HEK293 (cell line): ENCODE results near the gene GMDS.

Experiments used
- CTCF ChIA-PET: fragments of 350-600 bp; formaldehyde crosslinking; extraction: SDS; loops from one replicate; lab custom pipeline; 2021; ENCODE audit warnings: antibody characterized with exemption; lab: Yijun Ruan, JAX
- POLR2A ChIA-PET: fragments of 300-600 bp; formaldehyde crosslinking; extraction: SDS; loops from one replicate; lab custom pipeline; 2020; ENCODE audit warnings: antibody characterized with exemption, inconsistent platforms; lab: Yijun Ruan, JAX
- H3K27ac ChIP-seq: fragments of 200-500 bp; sonication (Bioruptor generic); 2 replicates; pipeline ENCODE4 v1.5.1; 2014; ENCODE audit warnings: low read depth, low read length, control low read depth, inconsistent platforms; ENCODE audit errors: extremely low read depth
- H3K36me3 ChIP-seq, 2 experiments: fragments of 200-500 bp in 1 of 2; sonication (Bioruptor generic) in 1 of 2; 1 replicate in 1 of 2; 2 replicates in 1 of 2; pipeline ENCODE4 v1.5.1; 2014 to 2017; ENCODE audit warnings: inconsistent platforms in 2 of 2, low read length in 2 of 2; ENCODE audit not compliant: control insufficient read depth in 2 of 2, insufficient read depth in 1 of 2
- H3K4me1 ChIP-seq: fragments of 200-500 bp; sonication (Bioruptor generic); 2 replicates; pipeline ENCODE4 v1.5.1; 2014; ENCODE audit warnings: mild to moderate bottlenecking, low read length, inconsistent platforms; ENCODE audit not compliant: control insufficient read depth, insufficient read depth
- H3K4me3 ChIP-seq: 2 replicates; pipeline ENCODE4 v1.5.1; 2011; ENCODE audit warnings: low read depth, mild to moderate bottlenecking, control low read depth, low read length, moderate library complexity
- H3K9me3 ChIP-seq: fragments of 200-500 bp; sonication (Bioruptor generic); 2 replicates; pipeline ENCODE4 v1.5.1; 2014; ENCODE audit warnings: low read depth, low read length, inconsistent platforms; ENCODE audit not compliant: control insufficient read depth, insufficient read depth
- BCL11A ChIP-seq: fragments of 450-650 bp; formaldehyde crosslinking; IDR thresholded peaks from 2 replicates; pipeline ENCODE4 v1.5.1; 2016; ENCODE audit warnings: low read depth, missing biosample characterization, missing genetic modification characterization
- EGR2 ChIP-seq: fragments of 450-650 bp; formaldehyde crosslinking; IDR thresholded peaks from 2 replicates; pipeline ENCODE4 v1.5.1; 2016; ENCODE audit warnings: low read depth, missing biosample characterization, missing genetic modification characterization
- SCRT2 ChIP-seq: fragments of 450-650 bp; formaldehyde crosslinking; IDR thresholded peaks from 2 replicates; pipeline ENCODE4 v1.5.1; 2016; ENCODE audit warnings: missing biosample characterization, missing genetic modification characterization
- SP3 ChIP-seq: fragments of 450-650 bp; formaldehyde crosslinking; IDR thresholded peaks from 2 replicates; pipeline ENCODE4 v1.5.1; 2016; ENCODE audit warnings: missing biosample characterization, missing genetic modification characterization
- SP7 ChIP-seq: fragments of 450-650 bp; formaldehyde crosslinking; IDR thresholded peaks from 2 replicates; pipeline ENCODE4 v1.5.1; 2016; ENCODE audit warnings: missing biosample characterization, missing genetic modification characterization
- ZFHX2 ChIP-seq: fragments of 450-650 bp; formaldehyde crosslinking; conservative IDR thresholded peaks from 2 replicates; pipeline ENCODE4 v1.5.1; 2016; ENCODE audit warnings: missing biosample characterization, missing genetic modification characterization
- ZFP3 ChIP-seq: fragments of 450-650 bp; formaldehyde crosslinking; IDR thresholded peaks from 2 replicates; pipeline ENCODE4 v1.5.1; 2016; ENCODE audit warnings: low read depth, missing biosample characterization, missing genetic modification characterization
- ZNF10 ChIP-seq: fragments of 450-650 bp; formaldehyde crosslinking; IDR thresholded peaks from 2 replicates; pipeline ENCODE4 v1.5.1; 2017; ENCODE audit warnings: missing biosample characterization, missing genetic modification characterization
- ZNF157 ChIP-seq: fragments of 450-650 bp; formaldehyde crosslinking; IDR thresholded peaks from 2 replicates; pipeline ENCODE4 v1.5.1; 2016; ENCODE audit warnings: missing biosample characterization, missing genetic modification characterization
- ZNF335 ChIP-seq: fragments of 450-650 bp; formaldehyde crosslinking; conservative IDR thresholded peaks from 2 replicates; pipeline ENCODE4 v1.5.1; 2016; ENCODE audit warnings: missing biosample characterization, missing genetic modification characterization
- ZNF366 ChIP-seq: fragments of 450-650 bp; formaldehyde crosslinking; conservative IDR thresholded peaks from 2 replicates; pipeline ENCODE4 v1.5.1; 2016; ENCODE audit warnings: missing biosample characterization, missing genetic modification characterization
- ZNF416 ChIP-seq: fragments of 450-650 bp; formaldehyde crosslinking; IDR thresholded peaks from 2 replicates; pipeline ENCODE4 v1.5.1; 2016; ENCODE audit warnings: missing biosample characterization, missing genetic modification characterization
- ZNF433 ChIP-seq: fragments of 450-650 bp; formaldehyde crosslinking; IDR thresholded peaks from 2 replicates; pipeline ENCODE4 v1.5.1; 2016; ENCODE audit warnings: missing biosample characterization, missing genetic modification characterization, low read depth
- ZNF560 ChIP-seq: fragments of 450-650 bp; formaldehyde crosslinking; IDR thresholded peaks from 2 replicates; pipeline ENCODE4 v1.5.1; 2017; ENCODE audit warnings: missing biosample characterization, missing genetic modification characterization, borderline replicate concordance
- ZNF600 ChIP-seq: fragments of 450-650 bp; formaldehyde crosslinking; IDR thresholded peaks from 2 replicates; pipeline ENCODE4 v1.5.1; 2016; ENCODE audit warnings: missing biosample characterization, missing genetic modification characterization
- ZNF610 ChIP-seq: fragments of 450-650 bp; formaldehyde crosslinking; IDR thresholded peaks from 2 replicates; pipeline ENCODE4 v1.5.1; 2016; ENCODE audit warnings: missing biosample characterization, missing genetic modification characterization, borderline replicate concordance
- ZNF677 ChIP-seq: fragments of 450-650 bp; IDR thresholded peaks from 2 replicates; pipeline ENCODE4 v1.5.0; 2018; ENCODE audit warnings: missing biosample characterization, mild to moderate bottlenecking, missing genetic modification characterization, moderate library complexity
- ZNF701 ChIP-seq: fragments of 450-650 bp; formaldehyde crosslinking; IDR thresholded peaks from 2 replicates; pipeline ENCODE4 v1.5.1; 2016; ENCODE audit warnings: missing biosample characterization, missing genetic modification characterization
- TF ChIP-seq, protein P1 (sequence below): fragments of 450-650 bp; formaldehyde crosslinking; IDR thresholded peaks from 2 replicates; pipeline ENCODE4 v1.5.0; 2017; ENCODE audit warnings: missing biosample characterization, missing genetic modification characterization, borderline replicate concordance
- TF ChIP-seq, protein P2 (sequence below): fragments of 450-650 bp; formaldehyde crosslinking; IDR thresholded peaks from 2 replicates; pipeline ENCODE4 v1.5.1; 2016; ENCODE audit warnings: missing biosample characterization, missing genetic modification characterization
- TF ChIP-seq, protein P3 (sequence below): fragments of 450-650 bp; formaldehyde crosslinking; IDR thresholded peaks from 2 replicates; pipeline ENCODE4 v1.5.1; 2016; ENCODE audit warnings: missing biosample characterization, missing genetic modification characterization
- TF ChIP-seq, protein P4 (sequence below): fragments of 450-650 bp; formaldehyde crosslinking; IDR thresholded peaks from 2 replicates; pipeline ENCODE4; 2016; ENCODE audit warnings: missing biosample characterization, missing genetic modification characterization
- TF ChIP-seq, protein P5 (sequence below): fragments of 450-650 bp; formaldehyde crosslinking; IDR thresholded peaks from 2 replicates; pipeline ENCODE4 v1.5.1; 2017; ENCODE audit warnings: missing biosample characterization, missing genetic modification characterization

GMDS gene

DNA sequence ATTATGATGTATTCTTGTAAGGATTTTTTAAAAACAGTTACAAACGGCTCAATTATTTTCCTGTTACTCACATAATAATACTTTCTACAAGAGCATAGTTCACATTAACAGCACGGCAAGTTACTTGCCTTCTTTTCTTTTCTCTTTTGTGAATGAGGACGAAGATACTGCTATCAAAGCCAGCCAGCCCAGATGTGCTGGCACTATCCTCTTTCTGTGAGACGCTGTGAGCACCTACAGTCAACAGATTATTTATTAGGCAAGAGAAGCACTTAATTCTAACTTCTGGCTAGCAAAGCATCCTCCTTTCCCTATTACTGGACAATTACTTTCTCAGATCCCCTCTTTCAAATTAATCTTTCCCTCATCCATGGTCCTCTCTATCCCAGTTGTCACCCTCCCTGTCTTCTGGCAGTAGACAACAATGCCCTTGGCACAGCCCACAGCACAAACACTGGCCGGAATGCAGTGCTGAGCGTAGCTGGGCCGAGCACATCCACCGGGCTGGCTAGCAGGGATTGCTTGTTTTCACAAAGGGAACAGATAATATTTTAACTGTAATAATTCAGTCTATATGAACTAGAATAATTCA, 373.6 kb downstream of the GMDS start:
- no peaks in the 10 kb centered on the region for H3K9me3 ChIP-seq
- no peaks in the 10 kb centered on the region for H3K36me3 ChIP-seq
- ChIA-PET CTCF (no interaction called here), POLR2A (interaction anchor here (1.5 kb wide), 1 partner anchor 262 kb away, joined by 6 read pairs; the partner anchor contains the start of gene FOXC1)
- no peak overlapping the region for H3K27ac ChIP-seq
- H3K4me1 ChIP-seq: peaks cover 19% of the 10 kb centered on the region; the same call in 1 of the 2 replicates
- TF ChIP-seq BCL11A (tag by site-specific recombination): no peak
- no peak for TF ChIP-seq ZNF677 (tag by site-specific recombination)
- TF ChIP-seq ZNF701 (tag by site-specific recombination): no peak
- TF ChIP-seq ZNF560 (tag by site-specific recombination): no peak
- no peak for TF ChIP-seq ZNF157
- TF ChIP-seq SCRT2 (tag by site-specific recombination): no peak
- TF ChIP-seq ZFHX2: no peak
- TF ChIP-seq, protein P1, sequence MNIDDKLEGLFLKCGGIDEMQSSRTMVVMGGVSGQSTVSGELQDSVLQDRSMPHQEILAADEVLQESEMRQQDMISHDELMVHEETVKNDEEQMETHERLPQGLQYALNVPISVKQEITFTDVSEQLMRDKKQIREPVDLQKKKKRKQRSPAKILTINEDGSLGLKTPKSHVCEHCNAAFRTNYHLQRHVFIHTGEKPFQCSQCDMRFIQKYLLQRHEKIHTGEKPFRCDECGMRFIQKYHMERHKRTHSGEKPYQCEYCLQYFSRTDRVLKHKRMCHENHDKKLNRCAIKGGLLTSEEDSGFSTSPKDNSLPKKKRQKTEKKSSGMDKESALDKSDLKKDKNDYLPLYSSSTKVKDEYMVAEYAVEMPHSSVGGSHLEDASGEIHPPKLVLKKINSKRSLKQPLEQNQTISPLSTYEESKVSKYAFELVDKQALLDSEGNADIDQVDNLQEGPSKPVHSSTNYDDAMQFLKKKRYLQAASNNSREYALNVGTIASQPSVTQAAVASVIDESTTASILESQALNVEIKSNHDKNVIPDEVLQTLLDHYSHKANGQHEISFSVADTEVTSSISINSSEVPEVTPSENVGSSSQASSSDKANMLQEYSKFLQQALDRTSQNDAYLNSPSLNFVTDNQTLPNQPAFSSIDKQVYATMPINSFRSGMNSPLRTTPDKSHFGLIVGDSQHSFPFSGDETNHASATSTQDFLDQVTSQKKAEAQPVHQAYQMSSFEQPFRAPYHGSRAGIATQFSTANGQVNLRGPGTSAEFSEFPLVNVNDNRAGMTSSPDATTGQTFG (tag by site-specific recombination): no peak
- TF ChIP-seq ZNF610 (tag by site-specific recombination): no peak
- TF ChIP-seq EGR2 (tag by site-specific recombination): no peak
- TF ChIP-seq, protein P2, sequence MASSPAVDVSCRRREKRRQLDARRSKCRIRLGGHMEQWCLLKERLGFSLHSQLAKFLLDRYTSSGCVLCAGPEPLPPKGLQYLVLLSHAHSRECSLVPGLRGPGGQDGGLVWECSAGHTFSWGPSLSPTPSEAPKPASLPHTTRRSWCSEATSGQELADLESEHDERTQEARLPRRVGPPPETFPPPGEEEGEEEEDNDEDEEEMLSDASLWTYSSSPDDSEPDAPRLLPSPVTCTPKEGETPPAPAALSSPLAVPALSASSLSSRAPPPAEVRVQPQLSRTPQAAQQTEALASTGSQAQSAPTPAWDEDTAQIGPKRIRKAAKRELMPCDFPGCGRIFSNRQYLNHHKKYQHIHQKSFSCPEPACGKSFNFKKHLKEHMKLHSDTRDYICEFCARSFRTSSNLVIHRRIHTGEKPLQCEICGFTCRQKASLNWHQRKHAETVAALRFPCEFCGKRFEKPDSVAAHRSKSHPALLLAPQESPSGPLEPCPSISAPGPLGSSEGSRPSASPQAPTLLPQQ: no peak
- TF ChIP-seq, protein P3, sequence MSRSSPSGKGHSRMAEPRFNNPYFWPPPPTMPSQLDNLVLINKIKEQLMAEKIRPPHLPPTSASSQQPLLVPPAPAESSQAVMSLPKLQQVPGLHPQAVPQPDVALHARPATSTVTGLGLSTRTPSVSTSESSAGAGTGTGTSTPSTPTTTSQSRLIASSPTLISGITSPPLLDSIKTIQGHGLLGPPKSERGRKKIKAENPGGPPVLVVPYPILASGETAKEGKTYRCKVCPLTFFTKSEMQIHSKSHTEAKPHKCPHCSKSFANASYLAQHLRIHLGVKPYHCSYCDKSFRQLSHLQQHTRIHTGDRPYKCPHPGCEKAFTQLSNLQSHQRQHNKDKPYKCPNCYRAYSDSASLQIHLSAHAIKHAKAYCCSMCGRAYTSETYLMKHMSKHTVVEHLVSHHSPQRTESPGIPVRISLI (tag by site-specific recombination): no peak
- TF ChIP-seq, protein P4, sequence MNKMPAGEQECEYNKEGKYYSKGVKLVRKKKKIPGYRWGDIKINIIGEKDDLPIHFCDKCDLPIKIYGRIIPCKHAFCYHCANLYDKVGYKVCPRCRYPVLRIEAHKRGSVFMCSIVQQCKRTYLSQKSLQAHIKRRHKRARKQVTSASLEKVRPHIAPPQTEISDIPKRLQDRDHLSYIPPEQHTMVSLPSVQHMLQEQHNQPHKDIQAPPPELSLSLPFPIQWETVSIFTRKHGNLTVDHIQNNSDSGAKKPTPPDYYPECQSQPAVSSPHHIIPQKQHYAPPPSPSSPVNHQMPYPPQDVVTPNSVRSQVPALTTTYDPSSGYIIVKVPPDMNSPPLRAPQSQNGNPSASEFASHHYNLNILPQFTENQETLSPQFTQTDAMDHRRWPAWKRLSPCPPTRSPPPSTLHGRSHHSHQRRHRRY: no peak
- no peak for TF ChIP-seq ZNF416 (tag by site-specific recombination)
- no peak for TF ChIP-seq ZNF10 (tag by site-specific recombination)
- no peak for TF ChIP-seq ZNF433 (tag by site-specific recombination)
- no peak overlapping the region for H3K4me3 ChIP-seq

DNA sequence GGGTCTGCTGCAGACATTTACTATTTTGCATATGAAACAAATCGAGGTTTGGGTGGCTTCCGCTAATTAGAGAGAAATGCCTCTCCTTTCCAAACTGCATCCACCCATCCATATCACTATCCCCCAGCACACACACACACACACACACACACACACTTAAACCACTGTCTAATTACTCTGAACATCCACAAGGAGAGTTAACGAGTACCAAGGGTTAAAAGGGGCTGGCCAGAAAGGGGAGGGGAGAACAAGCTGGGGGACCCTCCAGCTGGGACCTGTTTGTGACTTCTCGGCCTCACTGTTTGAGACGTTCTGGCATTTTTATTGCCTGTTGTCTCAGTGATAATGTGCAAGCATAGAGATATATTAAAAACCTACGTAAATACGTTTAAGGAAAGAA, 374.5 kb downstream of the GMDS start:
- Histone ChIP-seq H3K4me3 (no peak overlapping the region), H3K36me3 (no peaks in the 10 kb centered on the region), H3K9me3 (no peaks in the 10 kb centered on the region), H3K27ac (no peak overlapping the region), H3K4me1 (peaks cover 20% of the 10 kb centered on the region)
- ChIA-PET POLR2A (interaction anchor here (0.6 kb wide), 1 partner anchor 129 kb away, joined by 4 read pairs; no protein-coding TSS in a partner anchor), CTCF (interaction anchor here (0.5 to 0.9 kb wide), 5 partner anchors 9 to 234 kb away, joined by 3 to 4 read pairs (median 3); no protein-coding TSS in a partner anchor)
- TF ChIP-seq, protein P5, sequence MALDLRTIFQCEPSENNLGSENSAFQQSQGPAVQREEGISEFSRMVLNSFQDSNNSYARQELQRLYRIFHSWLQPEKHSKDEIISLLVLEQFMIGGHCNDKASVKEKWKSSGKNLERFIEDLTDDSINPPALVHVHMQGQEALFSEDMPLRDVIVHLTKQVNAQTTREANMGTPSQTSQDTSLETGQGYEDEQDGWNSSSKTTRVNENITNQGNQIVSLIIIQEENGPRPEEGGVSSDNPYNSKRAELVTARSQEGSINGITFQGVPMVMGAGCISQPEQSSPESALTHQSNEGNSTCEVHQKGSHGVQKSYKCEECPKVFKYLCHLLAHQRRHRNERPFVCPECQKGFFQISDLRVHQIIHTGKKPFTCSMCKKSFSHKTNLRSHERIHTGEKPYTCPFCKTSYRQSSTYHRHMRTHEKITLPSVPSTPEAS (tag by site-specific recombination): peak; percentile 84
- TF ChIP-seq SP7: peak; percentile 48; the same call in 1 of the 2 replicates
- peak; percentile 79 for TF ChIP-seq ZNF600 (tag by site-specific recombination)
- TF ChIP-seq, protein P2: 0 out of 2 replicates have a peak, but pooled peaks have one; percentile 34
- peak; percentile 34; the same call in 1 of the 2 replicates for TF ChIP-seq SP3
- peak; percentile 46 for TF ChIP-seq ZNF335 (tag by site-specific recombination)
- TF ChIP-seq ZFP3 (tag by site-specific recombination): no peak
- TF ChIP-seq ZNF366 (tag by site-specific recombination): 0 out of 2 replicates have a peak, but pooled peaks have one; percentile 12
